NCI-H226 (cell line): Measurements from ENCODE around the gene NR3C1.

ENCODE experiments used
- DNase-seq: peaks from one replicate; pipeline ENCODE4 v3.0.0-alpha.2; 2015

The NR3C1 gene

GRCh38 chr5:143418140-143418866, 14.8 kb upstream of the NR3C1 start:
- DNase-seq: no peak

- no peak for DNase-seq
Measured at GRCh38 chr5:143417503-143418139, 14.1 kb upstream of the NR3C1 start.

GRCh38 chr5:143416411-143416810, 12.9 kb upstream of the NR3C1 start:
- DNase-seq: no peak

- DNase-seq: no peak
Measured at GRCh38 chr5:143413958-143414669, 10.6 kb upstream of the NR3C1 start.

- DNase-seq: no peak
Measured at GRCh38 chr5:143412661-143413342, 9.3 kb upstream of the NR3C1 start.

- DNase-seq: no peak
Measured at GRCh38 chr5:143409926-143410325, 6.4 kb upstream of the NR3C1 start.

GRCh38 chr5:143406408-143406807, 2.9 kb upstream of the NR3C1 start:
- DNase-seq: no peak

GRCh38 chr5:143405849-143406098, 2.3 kb upstream of the NR3C1 start:
- no peak for DNase-seq

GRCh38 chr5:143405063-143405848, 1.8 kb upstream of the NR3C1 start:
- DNase-seq: peak; percentile 84

- DNase-seq: peak; percentile 87
Measured at GRCh38 chr5:143404416-143405062, 1.1 kb upstream of the NR3C1 start.

GRCh38 chr5:143403334-143403592, 223 bp downstream of the NR3C1 start:
- peak; percentile 15 for DNase-seq

GRCh38 chr5:143402553-143403333, 743 bp downstream of the NR3C1 start:
- peak; percentile 48 for DNase-seq

GRCh38 chr5:143402017-143402552, 1.4 kb downstream of the NR3C1 start:
- DNase-seq: no peak

GRCh38 chr5:143401227-143402016, 2.1 kb downstream of the NR3C1 start:
- no peak for DNase-seq

GRCh38 chr5:143400541-143401226, 2.8 kb downstream of the NR3C1 start:
- DNase-seq: no peak

GRCh38 chr5:143399616-143400540, 3.6 kb downstream of the NR3C1 start:
- no peak for DNase-seq

GRCh38 chr5:143398451-143399237, 4.8 kb downstream of the NR3C1 start:
- DNase-seq: no peak

GRCh38 chr5:143398053-143398355, 5.5 kb downstream of the NR3C1 start:
- no peak for DNase-seq
